HG03135 (cell line): Measurements from ENCODE around the gene GOLGA3.
"Not testable (repeated sequence)": the region's sequence is repeated elsewhere in the genome, so short reads cannot be mapped to it uniquely, and the experiment has no call there.

ENCODE experiments used
- ATAC-seq: cut with Tn5 transposase; IDR thresholded peaks from one replicate; pipeline ENCODE4 v1.9.1; 2021; ENCODE audit warnings: mild to moderate bottlenecking, moderate library complexity; ENCODE audit not compliant: unreplicated experiment

The GOLGA3 gene, protein sequence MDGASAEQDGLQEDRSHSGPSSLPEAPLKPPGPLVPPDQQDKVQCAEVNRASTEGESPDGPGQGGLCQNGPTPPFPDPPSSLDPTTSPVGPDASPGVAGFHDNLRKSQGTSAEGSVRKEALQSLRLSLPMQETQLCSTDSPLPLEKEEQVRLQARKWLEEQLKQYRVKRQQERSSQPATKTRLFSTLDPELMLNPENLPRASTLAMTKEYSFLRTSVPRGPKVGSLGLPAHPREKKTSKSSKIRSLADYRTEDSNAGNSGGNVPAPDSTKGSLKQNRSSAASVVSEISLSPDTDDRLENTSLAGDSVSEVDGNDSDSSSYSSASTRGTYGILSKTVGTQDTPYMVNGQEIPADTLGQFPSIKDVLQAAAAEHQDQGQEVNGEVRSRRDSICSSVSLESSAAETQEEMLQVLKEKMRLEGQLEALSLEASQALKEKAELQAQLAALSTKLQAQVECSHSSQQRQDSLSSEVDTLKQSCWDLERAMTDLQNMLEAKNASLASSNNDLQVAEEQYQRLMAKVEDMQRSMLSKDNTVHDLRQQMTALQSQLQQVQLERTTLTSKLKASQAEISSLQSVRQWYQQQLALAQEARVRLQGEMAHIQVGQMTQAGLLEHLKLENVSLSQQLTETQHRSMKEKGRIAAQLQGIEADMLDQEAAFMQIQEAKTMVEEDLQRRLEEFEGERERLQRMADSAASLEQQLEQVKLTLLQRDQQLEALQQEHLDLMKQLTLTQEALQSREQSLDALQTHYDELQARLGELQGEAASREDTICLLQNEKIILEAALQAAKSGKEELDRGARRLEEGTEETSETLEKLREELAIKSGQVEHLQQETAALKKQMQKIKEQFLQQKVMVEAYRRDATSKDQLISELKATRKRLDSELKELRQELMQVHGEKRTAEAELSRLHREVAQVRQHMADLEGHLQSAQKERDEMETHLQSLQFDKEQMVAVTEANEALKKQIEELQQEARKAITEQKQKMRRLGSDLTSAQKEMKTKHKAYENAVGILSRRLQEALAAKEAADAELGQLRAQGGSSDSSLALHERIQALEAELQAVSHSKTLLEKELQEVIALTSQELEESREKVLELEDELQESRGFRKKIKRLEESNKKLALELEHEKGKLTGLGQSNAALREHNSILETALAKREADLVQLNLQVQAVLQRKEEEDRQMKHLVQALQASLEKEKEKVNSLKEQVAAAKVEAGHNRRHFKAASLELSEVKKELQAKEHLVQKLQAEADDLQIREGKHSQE (N-terminal part only)

DNA sequence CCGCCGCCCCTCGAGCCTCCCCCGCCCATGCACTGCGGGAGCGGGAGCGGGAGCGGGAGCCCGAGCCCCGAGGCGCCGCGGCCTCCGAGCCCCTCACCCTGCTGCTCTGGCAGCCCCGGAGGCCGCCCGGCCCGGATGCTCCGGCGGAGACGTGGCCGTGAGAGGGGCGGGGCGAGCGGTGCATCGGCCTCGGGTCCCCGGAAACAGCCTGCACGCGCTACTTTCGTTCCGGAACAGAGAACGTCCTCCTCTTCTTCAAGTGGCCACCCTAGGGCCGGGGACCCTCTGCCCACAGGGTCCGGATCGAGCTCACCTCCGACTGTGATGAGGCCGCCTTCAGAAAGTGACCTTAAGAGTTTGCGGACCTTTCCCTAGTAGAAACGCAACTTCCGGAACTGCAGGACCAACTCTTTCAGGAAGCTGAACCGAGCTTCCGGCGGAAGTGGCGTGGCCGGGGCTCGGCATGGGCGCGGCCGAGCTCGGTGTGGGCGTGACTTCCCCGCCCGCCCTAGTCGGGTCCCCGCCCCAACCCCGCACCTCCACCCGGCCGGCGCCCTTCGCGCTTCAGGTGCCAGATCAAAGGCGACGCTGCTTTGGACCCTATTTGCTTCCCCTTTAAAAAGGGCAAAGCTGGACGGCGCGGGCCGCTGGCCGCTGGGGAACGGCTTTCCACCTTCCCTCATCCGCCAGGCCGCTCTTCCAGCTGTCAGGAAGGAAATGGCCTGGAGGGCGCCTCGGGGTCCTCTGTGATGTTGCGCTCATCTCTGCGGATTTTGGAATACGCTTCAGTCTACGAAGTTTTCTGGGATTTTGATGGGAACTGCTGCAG is at the start of gene GOLGA3:
Gene GOLGA3 (minus strand): TSS at position 164 of the 829 bp plus-strand sequence. CDS start 6,741 bp downstream, outside the sequence.
- peak; percentile 92 for ATAC-seq

DNA sequence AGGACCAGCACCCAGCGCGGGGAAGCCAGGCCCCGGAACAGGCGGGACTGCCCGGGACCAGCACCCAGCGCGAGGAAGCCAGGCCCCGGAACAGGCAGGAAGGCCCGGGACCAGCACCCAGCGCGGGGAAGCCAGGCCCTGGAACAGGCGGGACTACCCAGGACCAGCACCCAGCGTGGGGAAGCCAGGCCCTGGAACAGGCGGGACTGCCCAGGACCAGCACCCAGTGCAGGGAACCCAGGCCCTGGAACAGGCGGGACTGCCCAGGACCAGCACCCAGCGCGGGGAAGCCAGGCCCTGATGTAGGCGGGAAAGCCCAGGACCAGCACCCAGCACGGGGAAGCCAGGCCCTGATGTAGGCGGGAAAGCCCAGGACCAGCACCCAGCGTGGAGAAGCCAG is 46.0 kb upstream of the GOLGA3 start:
- not testable (repeated sequence) for ATAC-seq

GRCh38 chr12:132874175-132874574 is 45.5 kb upstream of the GOLGA3 start:
- no peak for ATAC-seq

GRCh38 chr12:132873724-132874123 is 45.1 kb upstream of the GOLGA3 start:
- no peak for ATAC-seq

DNA sequence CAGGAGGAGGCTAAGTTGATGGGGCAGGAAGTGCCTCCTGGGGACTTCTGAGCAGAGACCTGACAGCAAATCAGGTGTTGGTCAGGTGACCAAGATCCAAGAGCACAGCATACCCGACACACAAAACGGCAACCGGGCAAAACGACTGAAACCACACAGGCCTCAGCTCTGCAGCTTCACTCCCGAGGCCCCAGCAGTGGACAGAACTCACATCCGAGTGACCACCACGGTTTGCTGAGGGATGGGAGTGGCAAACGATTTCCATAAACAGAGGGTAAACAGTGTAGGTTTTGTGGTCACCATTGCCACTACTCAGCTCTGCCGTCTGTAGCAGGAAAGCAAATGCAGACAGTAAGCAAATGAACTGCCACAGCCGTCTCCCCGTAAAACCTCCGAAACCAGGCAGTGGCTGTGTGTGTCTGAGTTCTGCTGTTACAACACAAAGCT is 44.3 kb upstream of the GOLGA3 start:
- ATAC-seq: no peak

GRCh38 chr12:132872073-132872855 is 43.6 kb upstream of the GOLGA3 start:
- ATAC-seq: no peak

- no peak for ATAC-seq
Measured at GRCh38 chr12:132869551-132869950, 40.9 kb upstream of the GOLGA3 start.

DNA sequence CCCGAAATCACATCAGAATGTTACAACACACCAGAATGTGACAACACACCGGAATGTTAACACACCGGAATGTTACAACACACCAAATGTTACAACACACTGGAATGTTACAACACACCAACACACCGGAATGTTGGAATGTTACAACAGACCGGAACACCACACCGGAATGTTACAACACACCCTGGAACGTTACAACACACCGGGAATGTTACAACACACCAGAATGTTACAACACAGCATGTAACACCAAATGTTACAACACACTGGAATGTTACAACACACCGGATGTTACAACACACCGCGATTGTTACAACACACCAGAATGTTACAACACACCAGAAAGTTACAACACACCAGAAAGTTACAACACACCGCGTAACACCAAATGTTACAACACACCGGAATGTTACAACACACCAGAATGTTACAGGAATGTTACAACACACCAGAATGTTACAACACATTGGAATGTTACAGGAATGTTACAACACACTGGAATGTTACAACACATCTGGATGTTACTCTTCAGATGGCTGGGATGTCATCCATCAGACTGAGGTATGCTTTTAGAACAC is 37.7 kb upstream of the GOLGA3 start:
- no peak for ATAC-seq

DNA sequence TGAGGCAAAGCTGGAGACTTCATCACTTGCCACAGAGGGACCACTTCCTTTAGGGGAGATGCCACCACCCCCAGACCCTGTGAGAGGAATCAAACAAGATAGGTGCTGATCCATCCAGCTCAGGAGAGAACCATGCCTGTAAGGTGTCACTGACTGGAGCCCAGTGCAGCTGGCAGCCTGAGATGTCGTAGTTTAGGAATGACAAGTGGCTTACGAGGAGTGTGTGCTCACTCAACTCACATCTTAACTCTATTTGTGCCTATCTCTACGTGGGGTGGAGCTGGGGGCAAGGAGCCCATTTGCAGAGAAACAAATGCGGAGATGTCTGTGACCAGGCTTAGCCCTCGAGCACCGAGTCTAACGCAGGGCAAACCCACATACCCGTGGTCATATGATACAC is 32.9 kb upstream of the GOLGA3 start:
- ATAC-seq: no peak

DNA sequence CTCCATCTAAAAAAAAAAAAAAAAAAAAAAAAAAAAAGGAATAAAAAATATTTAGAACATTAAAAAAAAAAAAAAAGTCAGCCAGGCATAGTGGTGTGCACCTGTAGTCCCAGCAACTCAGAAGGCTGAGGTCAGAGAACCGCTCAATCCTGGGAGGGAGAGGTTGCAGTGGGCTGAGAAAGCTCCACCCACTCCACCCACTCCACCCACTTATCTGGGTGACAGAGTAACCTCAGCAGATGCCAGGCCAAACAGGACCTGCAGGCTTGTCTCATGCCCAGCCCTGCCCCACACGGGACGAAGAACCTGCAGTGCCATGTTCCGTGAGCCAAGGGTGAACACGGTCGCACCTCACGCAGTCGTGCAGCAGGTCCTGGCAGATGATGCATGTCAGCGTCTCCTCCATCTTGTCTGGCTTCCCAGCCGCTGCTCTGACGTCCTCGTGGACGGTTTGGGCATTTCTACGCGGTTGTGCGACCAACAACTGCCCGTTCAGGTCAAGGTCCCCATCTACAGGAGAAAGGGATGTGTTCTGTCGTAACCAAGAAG is 30.1 kb upstream of the GOLGA3 start:
- no peak for ATAC-seq

DNA sequence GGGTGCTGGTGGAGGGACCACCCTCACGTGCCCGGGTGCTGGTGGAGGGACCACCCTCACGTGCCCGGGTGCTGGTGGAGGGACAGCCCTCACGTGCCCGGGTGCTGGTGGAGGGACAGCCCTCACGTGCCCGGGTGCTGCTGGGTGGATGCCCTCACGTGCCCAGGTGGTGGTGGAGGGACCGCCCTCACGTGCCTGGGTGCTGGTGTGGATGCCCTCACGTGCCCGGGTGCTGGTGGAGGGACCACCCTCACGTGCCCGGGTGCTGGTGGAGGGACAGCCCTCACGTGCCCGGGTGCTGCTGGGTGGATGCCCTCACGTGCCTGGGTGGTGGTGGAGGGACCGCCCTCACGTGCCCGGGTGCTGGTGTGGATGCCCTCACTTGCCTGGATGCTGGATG is 28.4 kb upstream of the GOLGA3 start:
- ATAC-seq: not testable (repeated sequence)

- no peak for ATAC-seq
Measured at GRCh38 chr12:132856581-132856980, 27.9 kb upstream of the GOLGA3 start.

- ATAC-seq: not testable (repeated sequence)
Measured at GRCh38 chr12:132855211-132855610, 26.5 kb upstream of the GOLGA3 start.

DNA sequence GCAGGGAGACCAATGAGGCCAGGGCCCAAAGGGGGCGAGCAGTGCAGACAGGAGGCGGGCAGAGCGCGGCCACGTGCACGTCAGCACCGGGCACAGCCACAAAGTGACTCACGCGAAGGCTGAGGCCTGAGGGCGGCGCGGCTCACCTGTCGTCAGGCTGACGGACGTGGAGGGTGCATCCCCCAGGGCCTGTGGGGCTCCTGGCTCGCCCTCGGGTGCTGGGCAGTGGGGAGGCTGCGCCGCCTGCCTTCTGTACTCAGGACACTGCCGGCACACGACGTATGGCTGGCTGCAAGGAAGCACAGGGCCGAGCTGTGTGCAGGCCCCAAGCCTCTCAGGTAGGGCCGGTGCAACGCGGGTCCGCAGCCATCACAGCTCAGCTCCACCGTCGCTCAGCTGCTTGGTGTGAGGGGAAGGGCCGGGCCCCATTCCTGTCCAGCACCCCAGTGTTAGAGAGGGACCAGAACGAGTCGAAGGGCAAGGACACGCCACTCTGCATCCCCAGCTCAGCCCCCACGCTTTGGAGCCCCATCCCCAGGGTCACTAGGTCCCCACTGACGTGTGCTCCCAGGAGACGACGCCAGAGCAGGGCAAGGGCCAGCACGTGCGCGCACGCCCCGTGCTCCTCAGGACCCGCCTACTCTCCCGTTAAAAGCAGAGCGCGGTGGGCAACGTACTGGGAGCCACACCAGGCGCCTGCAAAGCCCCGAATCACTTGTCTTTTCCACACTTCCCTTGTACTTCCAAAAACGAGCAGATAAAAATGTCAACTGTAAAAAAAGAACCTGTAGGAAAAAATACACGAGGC is 24.8 kb upstream of the GOLGA3 start:
- ATAC-seq: no peak

DNA sequence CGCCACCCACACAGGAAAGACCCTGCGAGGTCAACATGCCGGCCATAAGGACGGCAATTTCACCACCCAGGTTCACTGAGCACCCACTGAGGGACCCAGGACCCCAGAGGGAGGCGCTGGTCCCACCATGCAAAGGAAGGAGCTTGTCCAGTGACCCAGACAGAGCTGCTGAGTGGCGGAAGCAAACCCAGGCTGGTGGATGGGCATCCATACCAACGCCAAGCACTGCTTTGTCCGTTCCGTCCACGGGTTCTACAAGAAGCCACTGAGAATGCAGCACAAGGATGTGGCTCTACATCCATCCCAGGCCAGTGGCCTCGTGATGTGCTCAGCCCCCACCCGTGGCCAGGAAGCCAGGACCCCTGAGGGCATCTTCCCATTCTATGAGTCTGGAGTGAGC is 23.8 kb upstream of the GOLGA3 start:
- no peak for ATAC-seq

- no peak for ATAC-seq
Measured at GRCh38 chr12:132851465-132851864, 22.8 kb upstream of the GOLGA3 start.

GRCh38 chr12:132850291-132850690 is 21.6 kb upstream of the GOLGA3 start:
- ATAC-seq: no peak

GRCh38 chr12:132848521-132848920 is 19.9 kb upstream of the GOLGA3 start:
- no peak for ATAC-seq
